CD1c-positive myeloid dendritic cell (primary cell): ENCODE measurements around the gene BMP7.

ENCODE experiments used
- DNase-seq: peaks from one replicate; pipeline ENCODE4 v3.0.0-alpha.2; 2016; ENCODE audit errors: extremely low spot score

Gene BMP7

GRCh38 chr20:57190536-57191264 is 75.7 kb downstream of the BMP7 start:
- DNase-seq = no peak

- DNase-seq = no peak
These were observed 76.7 kb downstream of the BMP7 start for GRCh38 chr20:57189713-57190112.

- no peak for DNase-seq
These were observed 77.8 kb downstream of the BMP7 start for GRCh38 chr20:57188576-57189079.

GRCh38 chr20:57188056-57188455 is 78.4 kb downstream of the BMP7 start:
- DNase-seq = no peak

GRCh38 chr20:57187068-57187634 is 79.3 kb downstream of the BMP7 start:
- DNase-seq = no peak

DNA sequence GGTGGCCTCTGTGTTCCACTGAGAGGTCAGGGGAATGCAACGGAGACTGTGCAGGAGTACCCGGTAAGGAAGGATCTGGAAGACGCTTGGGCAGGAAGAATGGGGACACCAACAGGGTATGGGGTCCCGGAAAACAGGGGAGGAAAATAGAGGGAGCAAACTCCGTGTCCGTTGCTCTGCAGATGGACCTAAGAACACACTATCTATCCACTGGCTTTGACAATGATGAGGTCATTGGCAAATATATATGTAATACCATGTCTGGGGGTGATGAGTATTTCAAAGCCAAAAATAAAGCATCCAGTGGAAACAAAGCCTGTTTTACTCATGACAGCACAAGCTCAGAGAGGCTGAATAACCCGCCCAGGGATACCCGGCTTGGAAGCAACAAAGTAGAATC is 80.2 kb downstream of the BMP7 start:
- no peak for DNase-seq

DNA sequence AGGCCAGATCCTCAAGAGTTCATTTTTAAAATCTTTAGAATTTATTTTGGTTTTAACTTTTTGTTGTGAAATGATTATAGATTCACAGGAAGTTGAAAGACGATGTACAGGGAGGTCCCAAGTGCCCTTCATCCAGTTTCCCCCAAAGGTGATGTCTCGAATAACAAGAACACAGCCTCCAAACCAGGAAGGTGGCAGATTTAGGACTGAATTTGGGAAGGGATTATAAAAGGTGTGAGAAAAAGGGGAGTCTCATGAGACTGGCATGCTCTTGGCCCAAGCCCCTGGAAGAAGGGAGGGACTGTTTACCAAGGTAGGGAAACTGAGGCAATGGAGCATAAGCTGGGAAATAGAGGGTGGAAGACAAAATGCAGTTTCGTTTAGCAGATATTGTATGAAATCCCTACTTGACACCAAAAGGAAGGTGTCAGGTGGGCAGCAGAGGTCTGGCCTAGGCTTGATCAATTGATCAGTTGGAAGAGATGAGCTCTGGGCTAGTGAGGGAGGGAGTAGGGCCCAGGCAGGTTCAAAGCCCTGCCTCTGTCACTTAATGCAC is 81.2 kb downstream of the BMP7 start:
- no peak for DNase-seq

- no peak for DNase-seq
These were observed 82.9 kb downstream of the BMP7 start for GRCh38 chr20:57183457-57184009.

DNA sequence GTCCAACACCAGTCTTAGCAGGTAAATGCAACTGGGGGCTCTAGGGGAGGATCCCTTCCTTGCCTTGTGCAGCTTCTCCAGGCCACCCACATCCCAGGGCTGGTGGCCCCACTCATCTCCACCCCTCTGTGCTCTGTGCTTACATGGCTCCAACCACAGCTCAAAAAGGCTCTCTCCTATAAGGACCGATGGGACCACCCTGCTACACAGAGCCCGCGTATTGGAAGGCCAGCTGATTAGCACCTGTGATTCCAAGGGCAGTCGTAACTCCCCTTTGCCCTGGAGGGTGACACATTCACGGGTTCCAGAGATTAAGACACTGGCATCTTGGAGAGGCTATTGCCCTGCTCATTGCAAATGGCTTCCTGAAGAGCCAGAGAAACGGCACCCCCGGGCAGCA is 84.8 kb downstream of the BMP7 start:
- DNase-seq = no peak

DNA sequence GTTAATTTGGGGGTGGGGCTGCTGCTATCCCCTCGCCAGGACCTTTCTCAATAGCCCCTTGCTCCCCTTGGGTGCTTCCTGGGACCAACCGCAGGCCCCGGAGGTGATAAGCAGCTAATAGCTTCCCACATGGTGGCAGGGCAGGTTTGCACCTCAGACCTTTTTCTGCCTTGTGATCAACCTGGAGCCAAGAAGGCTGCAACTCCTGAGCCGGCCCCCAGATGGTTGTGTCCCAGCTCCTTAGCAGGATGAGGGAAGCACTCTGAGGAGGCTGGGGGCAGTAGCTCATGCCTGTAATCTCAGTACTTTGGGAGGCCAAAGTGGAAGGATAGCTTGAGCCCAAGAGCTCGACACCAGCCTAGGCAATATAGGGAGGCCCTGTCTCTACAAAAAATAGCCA is 85.5 kb downstream of the BMP7 start:
- no peak for DNase-seq

DNA sequence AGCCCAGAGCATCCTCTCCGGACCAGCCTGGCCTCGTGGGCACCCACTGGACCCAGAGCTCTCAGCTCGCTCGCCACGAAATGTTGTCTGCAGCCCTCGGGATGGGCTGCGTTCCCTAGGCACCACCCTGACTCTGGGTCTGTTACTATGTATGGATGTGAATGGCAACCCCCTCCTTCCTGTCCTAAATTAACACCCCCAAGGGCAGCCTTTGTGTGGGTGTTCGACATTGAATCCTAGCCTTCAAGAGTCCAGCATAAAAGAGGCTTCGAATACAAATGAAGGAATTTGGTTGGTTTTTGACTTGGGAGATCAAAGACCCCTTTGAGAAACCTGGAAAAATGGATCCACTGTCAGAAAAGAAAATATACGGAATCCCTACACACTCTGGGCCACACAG is 86.1 kb downstream of the BMP7 start:
- no peak for DNase-seq

- DNase-seq = no peak
These were observed 87.2 kb downstream of the BMP7 start for GRCh38 chr20:57179265-57179664.

DNA sequence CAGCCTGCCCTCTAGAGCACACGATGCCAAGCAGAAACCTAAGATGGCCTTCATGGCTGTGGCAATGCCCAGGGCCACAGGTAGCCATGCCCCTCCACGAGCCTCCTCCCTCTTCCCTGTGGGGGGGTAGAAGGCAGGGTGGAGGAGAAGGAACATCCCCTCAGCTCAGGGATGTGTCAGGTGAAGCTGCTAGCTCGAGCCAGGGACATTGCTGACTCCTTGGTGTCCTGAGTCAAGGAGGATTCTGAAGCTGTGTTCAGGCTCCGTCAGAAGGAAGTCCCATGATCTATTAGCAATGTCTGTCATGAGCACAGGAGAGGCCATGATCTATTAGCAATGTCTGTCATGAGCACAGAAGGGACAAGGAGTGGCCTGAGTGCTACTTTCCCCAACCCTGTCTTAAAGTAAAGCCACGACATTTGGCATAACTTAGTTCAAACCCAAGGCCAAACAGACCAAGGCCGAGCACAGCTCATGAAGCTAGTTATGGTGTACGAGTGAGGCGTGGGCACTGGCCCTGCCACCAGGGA is 87.8 kb downstream of the BMP7 start:
- DNase-seq = no peak

- no peak for DNase-seq
These were observed 88.7 kb downstream of the BMP7 start for GRCh38 chr20:57177636-57178280.

DNA sequence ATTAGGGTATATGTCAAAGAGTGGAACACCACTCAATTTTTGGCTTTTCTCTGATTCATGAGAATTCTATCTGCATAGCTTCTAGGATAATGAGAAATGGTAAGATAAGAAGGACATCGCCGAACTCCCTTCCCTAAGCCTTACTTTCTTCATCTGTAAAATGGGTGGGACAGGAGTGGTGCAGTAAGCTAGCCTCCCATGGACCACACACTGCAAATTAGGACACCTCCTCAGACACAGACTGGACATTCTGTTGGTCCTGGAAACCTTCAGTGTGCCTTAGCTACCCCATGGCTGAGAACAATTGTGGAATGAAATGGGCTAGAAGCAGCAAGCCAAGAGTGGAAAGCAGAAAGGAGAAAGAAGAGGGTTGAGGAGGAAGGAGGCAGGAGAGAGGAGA is 89.6 kb downstream of the BMP7 start:
- no peak for DNase-seq

DNA sequence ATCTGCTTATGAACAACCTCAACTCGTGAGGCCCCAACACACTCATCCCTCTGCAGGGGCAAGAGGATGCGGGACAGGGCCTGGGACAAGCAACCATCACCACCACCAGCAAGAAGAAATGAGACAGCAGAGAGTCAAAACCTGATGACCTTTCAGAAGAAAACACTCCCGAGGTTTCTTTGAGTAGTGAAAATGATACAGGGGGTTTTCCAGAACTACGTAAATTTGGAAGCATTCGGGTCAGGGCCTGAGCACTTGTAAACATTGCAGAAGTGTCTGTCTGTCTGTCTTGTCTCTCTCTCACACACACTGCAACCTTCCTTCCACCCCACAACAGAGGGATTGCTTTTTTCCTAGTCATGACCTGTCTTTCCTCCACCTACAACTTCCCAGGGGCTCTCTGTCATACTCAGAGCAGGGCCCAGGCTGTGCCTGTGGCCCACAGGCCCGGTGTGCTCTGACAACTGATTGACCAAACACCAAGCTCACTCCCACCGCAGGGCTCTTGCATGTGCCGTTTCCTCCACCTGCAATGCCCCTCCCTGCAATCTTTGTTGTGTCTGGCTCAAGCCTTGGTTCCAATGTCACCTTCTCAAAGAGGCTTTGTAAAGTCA is 90.9 kb downstream of the BMP7 start:
- no peak for DNase-seq

- no peak for DNase-seq
These were observed 91.7 kb downstream of the BMP7 start for GRCh38 chr20:57174737-57175136.

GRCh38 chr20:57173986-57174385 is 92.5 kb downstream of the BMP7 start:
- DNase-seq = no peak

DNA sequence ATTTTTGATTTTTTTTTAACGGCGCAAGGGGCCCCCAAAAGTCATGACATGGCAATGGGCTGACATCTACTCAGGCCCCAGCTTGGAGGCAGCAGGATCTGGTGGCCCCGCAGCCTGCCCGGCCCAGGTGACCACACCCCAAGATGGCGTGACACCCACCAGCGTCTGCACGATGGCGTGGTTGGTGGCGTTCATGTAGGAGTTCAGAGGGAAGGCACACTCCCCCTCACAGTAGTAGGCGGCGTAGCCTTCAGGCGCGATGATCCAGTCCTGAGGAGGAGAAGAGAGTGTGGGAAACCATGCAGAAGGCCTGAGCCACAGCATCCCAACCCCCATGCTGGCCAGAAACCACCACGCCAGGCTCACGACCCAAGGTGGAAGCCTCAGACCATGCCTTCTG is 93.4 kb downstream of the BMP7 start:
- DNase-seq = no peak

DNA sequence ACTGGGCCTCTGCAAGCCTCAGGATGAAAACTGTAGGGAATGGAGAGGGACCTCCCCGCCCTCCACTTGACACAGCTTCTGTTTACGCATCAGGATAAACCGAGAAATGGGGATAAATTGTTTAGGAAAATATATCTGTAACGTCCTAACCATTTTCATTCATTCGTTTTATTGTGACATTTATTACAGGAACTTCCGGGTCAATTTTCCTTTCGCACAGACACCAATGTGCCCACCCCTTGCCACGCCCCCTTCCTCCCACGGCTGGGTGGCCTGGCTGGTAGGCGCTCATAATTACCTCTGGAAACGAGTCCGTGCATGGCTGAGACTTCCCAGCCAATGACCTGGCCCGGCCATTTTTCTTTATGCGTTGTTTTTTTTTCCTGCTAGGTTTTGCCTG is 96.1 kb downstream of the BMP7 start:
- no peak for DNase-seq

GRCh38 chr20:57169162-57169561 is 97.3 kb downstream of the BMP7 start:
- no peak for DNase-seq
